Esophagus squamous epithelium (tissue), 5 donors: ENCODE measurements around the gene TFEB. TPM values are rescaled to one million over a fixed set of nuclear protein-coding genes. Genes with fewer than 3 reads are reported as not detected.
A peak's percentile ranks its signal among the peaks of the same experiment; 100 is the strongest.

Source experiments
- DNase-seq: peaks from one replicate; lab custom pipeline; 2025; lab: John Stamatoyannopoulos, UW
- H3K27ac ChIP-seq, 4 donors: fragments of 200-600 bp; sonication (generic); one replicate each; pipeline ENCODE4 v1.5.1; 2016 to 2019; ENCODE audit warnings: mild to moderate bottlenecking in 1 of 4
- H3K27me3 ChIP-seq, 4 donors: fragments of 200-600 bp; sonication (generic); 1 replicate in 3 of 4; 2 replicates in 1 of 4; pipeline versions ENCODE4 v1.5.1 to v1.6.0; 2017 to 2021; ENCODE audit warnings: antibody characterized with exemption in 1 of 4
- H3K36me3 ChIP-seq, 3 donors: fragments of 200-600 bp; sonication (generic); one replicate each; pipeline ENCODE4 v1.5.1; 2016 to 2019
- H3K4me1 ChIP-seq, 3 donors: fragments of 200-600 bp; sonication (generic); one replicate each; pipeline ENCODE4 v1.5.1; 2017 to 2019
- H3K4me3 ChIP-seq, 4 donors: fragments of 200-600 bp; sonication (generic); 1 replicate in 3 of 4; 2 replicates in 1 of 4; pipeline ENCODE4 v1.5.1; 2016 to 2019; ENCODE audit warnings: mild to moderate bottlenecking in 2 of 4, moderate library complexity in 1 of 4
- H3K9me3 ChIP-seq, 3 donors: fragments of 200-600 bp; sonication (generic); one replicate each; pipeline ENCODE4 v1.5.1; 2016 to 2019
- CTCF ChIP-seq, 6 experiments: fragments of 450-650 bp in 4 of 6; fragments of 200-600 bp in 2 of 6; sonication (generic) in 2 of 6; IDR thresholded peaks; one replicate each; pipeline ENCODE4 v1.5.1; 2016 to 2019; ENCODE audit warnings: antibody characterized with exemption in 6 of 6, mild to moderate bottlenecking in 4 of 6, moderate library complexity in 4 of 6
- POLR2A ChIP-seq, 4 donors: fragments of 450-650 bp; IDR thresholded peaks; one replicate each; pipeline ENCODE4 v1.6.1; 2017; ENCODE audit warnings: antibody characterized with exemption in 4 of 4, mild to moderate bottlenecking in 4 of 4, moderate library complexity in 3 of 4
- WGBS, 2 donors: methylation state at CpG; one replicate each; pipeline ENCODE4 v1.1.5; 2018; 5-methylcytosine and 5-hydroxymethylcytosine counted together
- intact Hi-C: fragments of 100-400 bp; cut with DNase I; formaldehyde crosslinking; loops from one replicate; pipeline ENCODE4 v1.15.0; 2022
- total RNA-seq, 4 donors: library from RNA; depleted of rRNA; stranded (reverse); fragments of >200 nt; gene quantifications; one replicate each; pipeline ENCODE4 v1.1.0, GENCODE V29; 2016
- donor health status: DM: yes; HTN: yes; CAD: no.

TFEB gene
- total RNA-seq, 4 donors from 2014 or later, result 7.0 to 17.5 (median 13.4) TPM

- WGBS, 2 donors, result 21 to 45% methylated on average over 11 to 12 of the region's 14 CpGs
- Histone ChIP-seq H3K36me3 (peaks cover 0 to 7% (median 0%) of the 10 kb centered on the region in 3 donors), H3K4me3 (peak overlapping the region in 1 of 4 donors; percentile 4), H3K27me3 (no peaks in the 10 kb centered on the region), H3K27ac (peak overlapping the region; percentile 62 to 93 (median 84)), H3K4me1 (peaks cover 52 to 73% (median 55%) of the 10 kb centered on the region in 3 donors), H3K9me3 (no peaks in the 10 kb centered on the region)
- DNase-seq, result no peak
- intact Hi-C loops, result no loop called here
- TF ChIP-seq POLR2A (IDR thresholded peaks at IDR 0.05), result no peak
- TF ChIP-seq CTCF (IDR thresholded peaks at IDR 0.05), result no peak
Measured at GRCh38 chr6:41707565-41708200, 27.7 kb downstream of the TFEB start.

GRCh38 chr6:41706876-41707564, 28.4 kb downstream of the TFEB start:
- WGBS, 2 donors, result 52 to 63% methylated on average over 1 to 8 of the region's 9 CpGs
- TF ChIP-seq POLR2A (IDR thresholded peaks at IDR 0.05) (no peak), CTCF (IDR thresholded peaks at IDR 0.05) (no peak)
- no peaks in the 10 kb centered on the region for H3K27me3 ChIP-seq
- no peak for DNase-seq
- intact Hi-C loops, result no loop called here
- H3K4me3 ChIP-seq, result peak overlapping the region in 1 of 4 donors; percentile 4
- peak overlapping the region; percentile 62 to 93 (median 84) for H3K27ac ChIP-seq
- H3K4me1 ChIP-seq, result peaks cover 46 to 66% (median 49%) of the 10 kb centered on the region in 3 donors
- H3K36me3 ChIP-seq, result peaks cover 0 to 13% (median 0%) of the 10 kb centered on the region in 3 donors
- H3K9me3 ChIP-seq, result no peaks in the 10 kb centered on the region

- Histone ChIP-seq H3K27me3 (no peaks in the 10 kb centered on the region), H3K36me3 (peaks cover 0 to 15% (median 0%) of the 10 kb centered on the region in 3 donors), H3K4me1 (peaks cover 38 to 58% (median 41%) of the 10 kb centered on the region in 3 donors), H3K9me3 (no peaks in the 10 kb centered on the region), H3K4me3 (peak overlapping the region in 1 of 4 donors; percentile 13), H3K27ac (peak overlapping the region; percentile 62 to 93 (median 84))
- intact Hi-C loops, result no loop called here
- DNase-seq, result peak; percentile 41
- no peak for TF ChIP-seq POLR2A (IDR thresholded peaks at IDR 0.05)
- TF ChIP-seq CTCF (IDR thresholded peaks at IDR 0.05), result peak; percentile 43 to 82 (median 74)
- 10 to 20% methylated on average over 4 of the region's 15 CpGs for WGBS, 2 donors
Measured at GRCh38 chr6:41705996-41706835, 29.2 kb downstream of the TFEB start.

GRCh38 chr6:41705311-41705995, 30.0 kb downstream of the TFEB start:
- TF ChIP-seq POLR2A (IDR thresholded peaks at IDR 0.05), result no peak
- no peak for TF ChIP-seq CTCF (IDR thresholded peaks at IDR 0.05)
- intact Hi-C loops, result no loop called here
- Histone ChIP-seq H3K27me3 (no peaks in the 10 kb centered on the region), H3K4me3 (peak overlapping the region in 1 of 4 donors; percentile 13), H3K27ac (peak overlapping the region; percentile 62 to 93 (median 84)), H3K4me1 (peaks cover 36 to 50% (median 39%) of the 10 kb centered on the region in 3 donors), H3K36me3 (peaks cover 0 to 15% (median 0%) of the 10 kb centered on the region in 3 donors), H3K9me3 (no peaks in the 10 kb centered on the region)
- no peak for DNase-seq
- WGBS, 2 donors, result 55 to 81% methylated on average over 5 to 6 of the region's 12 CpGs
